Hepatocyte (in vitro differentiated cells): ENCODE measurements around the gene CYS1. TPM values are rescaled to one million over a fixed set of nuclear protein-coding genes. Genes with fewer than 3 reads are reported as not detected.
"Not testable (repeated sequence)": the region's sequence is repeated elsewhere in the genome, so short reads cannot be mapped to it uniquely, and the experiment has no call there.

Experiments
- DNase-seq: peaks from one replicate; pipeline ENCODE4 v3.0.0-alpha.2; 2016; ENCODE audit warnings: low spot score
- H2AFZ ChIP-seq: fragments of 200-600 bp; sonication (generic); 2 replicates; pipeline ENCODE4 v1.6.0; 2016; ENCODE audit warnings: antibody characterized with exemption, mild to moderate bottlenecking
- H3K27ac ChIP-seq: fragments of 200-600 bp; sonication (generic); 2 replicates; pipeline ENCODE4 v1.5.1; 2016; ENCODE audit warnings: mild to moderate bottlenecking
- H3K27me3 ChIP-seq: fragments of 200-600 bp; sonication (generic); 2 replicates; pipeline ENCODE4 v1.6.1; 2016
- H3K36me3 ChIP-seq: fragments of 200-600 bp; sonication (generic); replicated peaks from 2 replicates; pipeline ENCODE4 v1.5.1; 2016; ENCODE audit warnings: low read depth; ENCODE audit not compliant: insufficient read depth
- H3K4me1 ChIP-seq: fragments of 200-600 bp; sonication (generic); 2 replicates; pipeline ENCODE4 v1.5.1; 2016; ENCODE audit warnings: mild to moderate bottlenecking, moderate library complexity; ENCODE audit not compliant: insufficient read depth
- H3K4me2 ChIP-seq: fragments of 200-600 bp; sonication (generic); 2 replicates; pipeline ENCODE4 v1.6.0; 2016
- H3K4me3 ChIP-seq: fragments of 200-600 bp; sonication (generic); 2 replicates; pipeline ENCODE4 v1.5.1; 2016; ENCODE audit warnings: mild to moderate bottlenecking
- H3K79me2 ChIP-seq: fragments of 200-600 bp; sonication (generic); 2 replicates; pipeline ENCODE4 v1.6.0; 2017; ENCODE audit warnings: mild to moderate bottlenecking
- H3K9me2 ChIP-seq: fragments of 200-600 bp; sonication (generic); replicated peaks from 2 replicates; pipeline ENCODE4 v1.6.0; 2017; ENCODE audit warnings: mild to moderate bottlenecking; ENCODE audit not compliant: insufficient read depth
- H3K9me3 ChIP-seq: fragments of 200-600 bp; sonication (generic); 2 replicates; pipeline ENCODE4 v1.5.1; 2016; ENCODE audit warnings: low read depth, mild to moderate bottlenecking
- H4K20me1 ChIP-seq: fragments of 200-600 bp; sonication (generic); 2 replicates; pipeline ENCODE4 v1.6.0; 2016; ENCODE audit warnings: mild to moderate bottlenecking; ENCODE audit not compliant: insufficient read depth, poor library complexity, severe bottlenecking
- EZH2 ChIP-seq: fragments of 200-600 bp; sonication (generic); IDR thresholded peaks from 2 replicates; pipeline ENCODE4 v1.6.1; 2016; ENCODE audit warnings: antibody characterized with exemption, mild to moderate bottlenecking, borderline replicate concordance
- EZH2phosphoT487 ChIP-seq: fragments of 200-600 bp; sonication (generic); IDR thresholded peaks from one replicate; pipeline ENCODE4 v1.6.1; 2018; ENCODE audit warnings: antibody characterized with exemption, mild to moderate bottlenecking, low read depth, moderate library complexity; ENCODE audit not compliant: unreplicated experiment, severe bottlenecking
- WGBS: methylation state at CpG from one replicate; pipeline ENCODE4 v1.1.6; 2016; ENCODE audit warnings: low lambda C conversion rate; ENCODE audit errors: missing lambda C conversion rate; 5-methylcytosine and 5-hydroxymethylcytosine counted together
- polyA plus RNA-seq: library from polyadenylated mRNA; unstranded; fragments of >200 nt; fragmentation: Nextera tagmentation; extraction: Ambion mirVana; gene quantifications from 2 replicates; pipeline ENCODE4 v1.2.1, GENCODE V29; 2016
- total RNA-seq: library from RNA; depleted of rRNA; stranded (reverse); fragments of >200 nt; gene quantifications from 2 replicates; pipeline ENCODE4 v1.2.3, GENCODE V29; 2014
- TF ChIP-seq, protein P1 (sequence below): fragments of 200-600 bp; sonication (generic); IDR thresholded peaks from 2 replicates; pipeline ENCODE4 v1.5.1; 2016; ENCODE audit warnings: antibody characterized with exemption, mild to moderate bottlenecking; ENCODE audit not compliant: poor library complexity

CYS1 gene
- total and polyA plus RNA-seq, 2 experiments from 2014 or later = 2.7 to 2.9 TPM

DNA sequence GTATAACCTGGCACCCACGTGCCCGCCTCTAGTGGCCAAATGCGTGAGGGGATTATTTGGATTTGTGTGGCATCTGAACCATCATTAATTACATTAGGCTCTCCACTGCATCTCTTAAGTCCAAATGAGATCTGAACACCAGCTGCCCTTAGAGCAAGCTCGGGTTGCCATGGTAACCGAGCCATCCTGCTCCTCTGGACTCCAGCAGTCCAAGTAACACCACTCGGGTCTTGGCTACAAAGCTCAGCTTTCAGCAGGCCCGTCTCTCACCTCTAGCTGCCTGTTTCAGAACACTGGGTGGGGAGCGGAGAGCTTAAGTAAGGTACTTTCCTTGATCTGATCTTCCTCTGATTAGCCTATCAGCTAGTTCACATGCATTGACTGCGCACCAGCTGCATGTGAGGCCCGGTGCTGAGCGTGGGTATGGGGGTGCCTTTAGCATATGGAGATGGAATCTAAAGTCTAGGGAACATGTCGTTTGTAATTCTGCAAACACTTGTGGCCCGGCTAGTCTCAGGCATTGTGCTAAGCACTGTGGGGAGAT, 14.1 kb upstream of the CYS1 start:
- no peaks in the 10 kb centered on the region for H3K4me1 ChIP-seq
- no peaks in the 10 kb centered on the region for H4K20me1 ChIP-seq
- no peak overlapping the region for H3K4me2 ChIP-seq
- H3K79me2 ChIP-seq = no peaks in the 10 kb centered on the region
- no peaks in the 10 kb centered on the region for H3K27me3 ChIP-seq
- H3K9me2 ChIP-seq = no peaks in the 10 kb centered on the region
- no peak overlapping the region for H2AFZ ChIP-seq
- H3K27ac ChIP-seq = no peak overlapping the region
- 75% methylated on average over 13 of the region's 13 CpGs for WGBS
- no peak for DNase-seq
- TF ChIP-seq, protein P1, sequence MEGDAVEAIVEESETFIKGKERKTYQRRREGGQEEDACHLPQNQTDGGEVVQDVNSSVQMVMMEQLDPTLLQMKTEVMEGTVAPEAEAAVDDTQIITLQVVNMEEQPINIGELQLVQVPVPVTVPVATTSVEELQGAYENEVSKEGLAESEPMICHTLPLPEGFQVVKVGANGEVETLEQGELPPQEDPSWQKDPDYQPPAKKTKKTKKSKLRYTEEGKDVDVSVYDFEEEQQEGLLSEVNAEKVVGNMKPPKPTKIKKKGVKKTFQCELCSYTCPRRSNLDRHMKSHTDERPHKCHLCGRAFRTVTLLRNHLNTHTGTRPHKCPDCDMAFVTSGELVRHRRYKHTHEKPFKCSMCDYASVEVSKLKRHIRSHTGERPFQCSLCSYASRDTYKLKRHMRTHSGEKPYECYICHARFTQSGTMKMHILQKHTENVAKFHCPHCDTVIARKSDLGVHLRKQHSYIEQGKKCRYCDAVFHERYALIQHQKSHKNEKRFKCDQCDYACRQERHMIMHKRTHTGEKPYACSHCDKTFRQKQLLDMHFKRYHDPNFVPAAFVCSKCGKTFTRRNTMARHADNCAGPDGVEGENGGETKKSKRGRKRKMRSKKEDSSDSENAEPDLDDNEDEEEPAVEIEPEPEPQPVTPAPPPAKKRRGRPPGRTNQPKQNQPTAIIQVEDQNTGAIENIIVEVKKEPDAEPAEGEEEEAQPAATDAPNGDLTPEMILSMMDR = no peak
- TF ChIP-seq EZH2phosphoT487 = no peak
- no peak for TF ChIP-seq EZH2
- H3K36me3 ChIP-seq = no peaks in the 10 kb centered on the region
- H3K4me3 ChIP-seq = no peak overlapping the region
- no peaks in the 10 kb centered on the region for H3K9me3 ChIP-seq

DNA sequence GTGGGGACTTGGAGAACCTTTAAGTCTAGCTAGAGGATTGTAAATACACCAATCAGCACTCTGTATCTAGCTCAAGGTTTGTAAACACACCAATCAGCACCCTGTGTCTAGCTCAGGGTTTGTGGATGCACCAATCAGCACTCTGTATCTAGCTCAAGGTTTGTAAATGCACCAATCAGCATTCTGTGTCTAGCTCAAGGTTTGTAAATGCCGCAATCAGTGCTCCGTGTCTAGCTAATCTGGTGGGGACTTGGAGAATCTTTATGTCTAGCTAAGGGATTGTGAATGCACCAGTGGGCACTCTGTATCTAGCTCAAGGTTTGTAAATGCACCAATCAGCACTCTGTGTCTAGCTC, 11.7 kb upstream of the CYS1 start:
- not testable (repeated sequence) for H3K27ac ChIP-seq, H2AFZ ChIP-seq, H3K79me2 ChIP-seq, DNase-seq, H3K4me1 ChIP-seq, H3K9me2 ChIP-seq, H3K4me2 ChIP-seq, H3K4me3 ChIP-seq, H3K9me3 ChIP-seq, H4K20me1 ChIP-seq, H3K27me3 ChIP-seq, H3K36me3 ChIP-seq
- 91% methylated on average over 2 of the region's 2 CpGs for WGBS

DNA sequence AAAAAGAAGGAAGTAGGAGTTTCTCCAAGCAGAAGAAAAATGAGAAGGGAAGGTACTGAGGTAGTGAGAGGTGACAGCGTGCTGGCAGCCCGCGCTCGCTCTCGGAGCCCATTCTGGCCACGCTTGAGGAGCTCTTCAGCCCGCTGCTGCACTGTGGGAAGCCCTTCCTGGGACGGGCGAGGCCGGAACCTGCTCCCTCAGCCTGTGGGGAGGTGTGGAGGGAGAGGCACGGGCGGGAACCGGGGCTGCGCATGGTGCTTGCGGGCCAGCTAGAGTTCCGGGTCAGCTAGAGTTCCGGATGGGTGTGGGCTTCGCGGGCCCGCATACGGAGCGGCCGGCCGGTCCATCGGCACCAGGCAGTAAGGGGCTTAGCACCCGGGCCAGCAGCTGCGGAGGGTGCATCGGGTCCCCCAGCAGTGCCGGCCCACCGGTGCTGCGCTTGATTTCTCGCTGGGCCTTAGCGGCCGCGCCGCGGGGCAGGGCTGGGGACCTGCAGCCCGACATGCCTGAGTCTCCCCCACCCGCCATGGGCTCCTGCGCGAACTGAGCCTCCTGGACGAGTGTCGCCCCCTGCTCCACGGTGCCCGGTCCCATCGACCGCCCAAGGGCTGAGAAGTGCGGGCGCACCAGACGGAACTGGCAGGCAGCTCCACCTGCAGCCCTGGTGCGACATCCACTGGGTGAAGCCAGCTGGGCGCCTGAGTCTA, 11.1 kb upstream of the CYS1 start:
- no peaks in the 10 kb centered on the region for H3K9me3 ChIP-seq
- H3K27ac ChIP-seq = no peak overlapping the region
- TF ChIP-seq EZH2 (no peak), EZH2phosphoT487 (no peak)
- TF ChIP-seq, protein P1 = no peak
- no peaks in the 10 kb centered on the region for H3K9me2 ChIP-seq
- no peaks in the 10 kb centered on the region for H3K27me3 ChIP-seq
- no peak overlapping the region for H2AFZ ChIP-seq
- H3K4me1 ChIP-seq = no peaks in the 10 kb centered on the region
- no peak overlapping the region for H3K4me3 ChIP-seq
- WGBS = 96% methylated on average over 44 of the region's 52 CpGs
- H4K20me1 ChIP-seq = no peaks in the 10 kb centered on the region
- no peaks in the 10 kb centered on the region for H3K79me2 ChIP-seq
- DNase-seq = no peak
- H3K4me2 ChIP-seq = no peak overlapping the region
- no peaks in the 10 kb centered on the region for H3K36me3 ChIP-seq

DNA sequence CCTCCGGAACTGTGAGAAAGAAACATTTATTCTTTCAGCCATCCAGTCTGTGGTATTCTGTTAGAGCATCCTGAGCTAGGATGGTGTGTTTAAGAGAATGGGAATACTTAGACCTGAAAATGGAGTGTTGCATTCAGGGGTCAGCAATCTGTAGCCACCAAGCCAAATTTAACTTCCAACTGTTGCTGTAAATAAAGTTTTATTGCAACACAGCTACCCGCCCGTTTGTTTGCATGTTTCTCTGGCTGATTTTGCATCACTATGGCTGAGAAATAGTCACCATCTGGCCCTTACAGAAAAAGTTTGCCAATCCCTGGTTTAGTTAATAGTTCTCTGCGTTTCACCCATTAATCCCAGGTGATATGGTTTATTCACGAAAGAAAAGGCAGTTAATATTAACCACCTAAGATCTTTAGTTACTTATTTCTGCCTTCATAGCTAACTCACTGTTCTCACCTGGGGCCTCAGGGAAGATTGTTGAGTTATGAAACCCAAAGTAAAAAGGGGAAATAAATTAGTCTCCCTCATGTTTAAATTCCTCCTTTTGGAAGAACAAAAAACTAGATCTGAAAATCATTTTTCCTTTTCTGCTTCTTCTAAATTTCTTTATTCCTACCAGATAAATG, 9.5 kb upstream of the CYS1 start:
- no peak overlapping the region for H2AFZ ChIP-seq

More for the DNA sequence above, 9.5 kb upstream of the CYS1 start:
- Histone ChIP-seq H3K79me2 (no peaks in the 10 kb centered on the region), H3K36me3 (no peaks in the 10 kb centered on the region), H3K4me2 (no peak overlapping the region), H3K9me3 (no peaks in the 10 kb centered on the region), H3K4me3 (no peak overlapping the region), H3K9me2 (no peaks in the 10 kb centered on the region), H3K27ac (no peak overlapping the region), H3K4me1 (peaks cover 5% of the 10 kb centered on the region), H3K27me3 (no peaks in the 10 kb centered on the region), H4K20me1 (no peaks in the 10 kb centered on the region)
- 55% methylated on average over 5 of the region's 5 CpGs for whole genome bisulfite sequencing
- DNase-seq = no peak
- TF ChIP-seq EZH2phosphoT487 = no peak
- TF ChIP-seq EZH2 = no peak
- TF ChIP-seq, protein P1 = no peak
